Peyer's patch (tissue), 4 donors: ENCODE data around the gene NR1D1. TPM values are rescaled to one million over a fixed set of nuclear protein-coding genes. Genes with fewer than 3 reads are reported as not detected.
A peak's percentile ranks its signal among the peaks of the same experiment; 100 is the strongest.

Experiments used
- DNase-seq, 3 donors: peaks; one replicate each; pipeline ENCODE4 v3.0.0-alpha.2; 2017 to 2019
- H3K27ac ChIP-seq, 4 donors: fragments of 200-600 bp; sonication (generic); one replicate each; pipeline ENCODE4 v1.5.1; 2016 to 2019
- H3K27me3 ChIP-seq, 2 donors: fragments of 200-600 bp; sonication (generic); one replicate each; pipeline ENCODE4 v1.5.1; 2019
- H3K36me3 ChIP-seq, 3 donors: fragments of 200-600 bp; sonication (generic); one replicate each; pipeline ENCODE4 v1.5.1; 2016 to 2019
- H3K4me1 ChIP-seq, 4 donors: fragments of 200-600 bp; sonication (generic); one replicate each; pipeline ENCODE4 v1.5.1; 2016 to 2019
- H3K4me3 ChIP-seq, 4 donors: fragments of 200-600 bp; sonication (generic); 1 replicate in 3 of 4; 2 replicates in 1 of 4; pipeline ENCODE4 v1.5.1; 2016 to 2019; ENCODE audit warnings: mild to moderate bottlenecking in 1 of 4
- H3K9me3 ChIP-seq, 4 donors: fragments of 200-600 bp; sonication (generic); one replicate each; pipeline ENCODE4 v1.5.1; 2016 to 2019; ENCODE audit warnings: mild to moderate bottlenecking in 1 of 4
- CTCF ChIP-seq, 6 experiments: fragments of 450-650 bp in 4 of 6; fragments of 200-600 bp in 2 of 6; sonication (generic) in 1 of 6; IDR thresholded peaks; one replicate each; pipeline ENCODE4 v1.5.1; 2017 to 2019; ENCODE audit warnings: antibody characterized with exemption in 6 of 6, mild to moderate bottlenecking in 3 of 6, moderate library complexity in 1 of 6
- POLR2A ChIP-seq, 2 donors: fragments of 450-650 bp; IDR thresholded peaks; one replicate each; pipeline ENCODE4 v1.5.1; 2017; ENCODE audit warnings: antibody characterized with exemption in 2 of 2, mild to moderate bottlenecking in 2 of 2, moderate library complexity in 2 of 2
- total RNA-seq, 4 donors: library from RNA; depleted of rRNA; stranded (reverse); fragments of >200 nt; gene quantifications; one replicate each; pipeline ENCODE4 v1.1.0, GENCODE V29; 2016

NR1D1 gene
- total RNA-seq, 4 donors from 2014 or later, result 13.2 to 38.8 (median 18.9) TPM

GRCh38 chr17:40068584-40068916, 31.8 kb downstream of the NR1D1 start:
- DNase-seq, result no peak
- H3K27ac ChIP-seq, result peak overlapping the region; percentile 78 to 100 (median 94)
- peaks cover 22 to 89% (median 53%) of the 10 kb centered on the region in 4 donors for H3K4me1 ChIP-seq
- H3K9me3 ChIP-seq, result no peaks in the 10 kb centered on the region
- H3K27me3 ChIP-seq, result no peaks in the 10 kb centered on the region
- H3K36me3 ChIP-seq, result no peaks in the 10 kb centered on the region
- peak overlapping the region in 3 of 4 donors; percentile 33 to 40 (median 34) for H3K4me3 ChIP-seq
- TF ChIP-seq CTCF (IDR thresholded peaks at IDR 0.05) (no peak), POLR2A (IDR thresholded peaks at IDR 0.05) (no peak)

GRCh38 chr17:40068129-40068581, 32.2 kb downstream of the NR1D1 start:
- peak overlapping the region; percentile 78 to 100 (median 94) for H3K27ac ChIP-seq
- peak overlapping the region in 3 of 4 donors; percentile 33 to 40 (median 34) for H3K4me3 ChIP-seq
- no peaks in the 10 kb centered on the region for H3K27me3 ChIP-seq
- H3K9me3 ChIP-seq, result no peaks in the 10 kb centered on the region
- DNase-seq, result no peak
- TF ChIP-seq CTCF (IDR thresholded peaks at IDR 0.05) (no peak), POLR2A (IDR thresholded peaks at IDR 0.05) (no peak)
- no peaks in the 10 kb centered on the region for H3K36me3 ChIP-seq
- peaks cover 22 to 85% (median 53%) of the 10 kb centered on the region in 4 donors for H3K4me1 ChIP-seq

- Histone ChIP-seq H3K4me1 (peaks cover 22 to 81% (median 53%) of the 10 kb centered on the region in 4 donors), H3K27me3 (no peaks in the 10 kb centered on the region), H3K9me3 (no peaks in the 10 kb centered on the region), H3K27ac (peak overlapping the region; percentile 78 to 100 (median 94)), H3K36me3 (no peaks in the 10 kb centered on the region), H3K4me3 (no peak overlapping the region)
- DNase-seq, result no peak
- TF ChIP-seq POLR2A (IDR thresholded peaks at IDR 0.05), result no peak
- TF ChIP-seq CTCF (IDR thresholded peaks at IDR 0.05), result no peak
Measured at GRCh38 chr17:40067710-40068109, 32.7 kb downstream of the NR1D1 start.

GRCh38 chr17:40065769-40066510, 34.4 kb downstream of the NR1D1 start:
- no peak for DNase-seq
- H3K36me3 ChIP-seq, result no peaks in the 10 kb centered on the region
- no peaks in the 10 kb centered on the region for H3K27me3 ChIP-seq
- no peaks in the 10 kb centered on the region for H3K9me3 ChIP-seq
- H3K27ac ChIP-seq, result peak overlapping the region; percentile 52 to 99 (median 96)
- H3K4me1 ChIP-seq, result peaks cover 10 to 76% (median 37%) of the 10 kb centered on the region in 4 donors
- H3K4me3 ChIP-seq, result peak overlapping the region in 2 of 4 donors; percentile 90 to 99
- TF ChIP-seq CTCF (IDR thresholded peaks at IDR 0.05), result no peak
- no peak for TF ChIP-seq POLR2A (IDR thresholded peaks at IDR 0.05)

GRCh38 chr17:40064971-40065768, 35.2 kb downstream of the NR1D1 start:
- peak overlapping the region in 2 of 4 donors; percentile 90 to 99 for H3K4me3 ChIP-seq
- TF ChIP-seq POLR2A (IDR thresholded peaks at IDR 0.05) (no peak), CTCF (IDR thresholded peaks at IDR 0.05) (no peak)
- peaks cover 8 to 68% (median 30%) of the 10 kb centered on the region in 4 donors for H3K4me1 ChIP-seq
- H3K27ac ChIP-seq, result peak overlapping the region; percentile 52 to 99 (median 96)
- no peak for DNase-seq
- no peaks in the 10 kb centered on the region for H3K36me3 ChIP-seq
- H3K27me3 ChIP-seq, result no peaks in the 10 kb centered on the region
- no peaks in the 10 kb centered on the region for H3K9me3 ChIP-seq
